Activated naive CD8-positive, alpha-beta T cell treated with anti-CD3 and anti-CD28 coated beads for 36 hours (primary cell): Measurements from ENCODE around the gene SRGAP2C. TPM values are rescaled to one million over a fixed set of nuclear protein-coding genes. Genes with fewer than 3 reads are reported as not detected.
"Not testable (repeated sequence)": the region's sequence is repeated elsewhere in the genome, so short reads cannot be mapped to it uniquely, and the experiment has no call there.

Experiments
- DNase-seq: peaks from one replicate; pipeline ENCODE4 v3.0.0; 2021
- H3K27ac Mint-ChIP-seq: one replicate; pipeline ENCODE4 v1.8.0; 2022; ENCODE audit warnings: mild to moderate bottlenecking, moderate library complexity, mixed read lengths
- H3K27me3 Mint-ChIP-seq: one replicate; pipeline ENCODE4 v1.8.0; 2022; ENCODE audit warnings: mild to moderate bottlenecking, mixed read lengths
- H3K36me3 Mint-ChIP-seq: one replicate; pipeline ENCODE4 v1.8.0; 2021; ENCODE audit warnings: mild to moderate bottlenecking, mixed read lengths
- H3K4me1 Mint-ChIP-seq: one replicate; pipeline ENCODE4 v1.8.0; 2021; ENCODE audit warnings: mixed read lengths
- H3K4me3 Mint-ChIP-seq: one replicate; pipeline ENCODE4 v1.8.0; 2022; ENCODE audit warnings: mild to moderate bottlenecking, moderate library complexity, mixed read lengths
- H3K9me3 Mint-ChIP-seq: one replicate; pipeline ENCODE4 v1.8.0; 2022; ENCODE audit warnings: mixed read lengths
- total RNA-seq, 2 experiments: library from RNA; stranded (reverse); gene quantifications; one replicate each; pipeline ENCODE4 v1.2.3, GENCODE V29; 2021

SRGAP2C gene
- total RNA-seq, 2 experiments from 2014 or later = 14.6 to 19.1 TPM

- DNase-seq, H3K4me1 Mint-ChIP-seq, H3K27ac Mint-ChIP-seq, H3K36me3 Mint-ChIP-seq, H3K9me3 Mint-ChIP-seq, H3K4me3 Mint-ChIP-seq, H3K27me3 Mint-ChIP-seq: not testable (repeated sequence)
Measured at GRCh38 chr1:121316081-121316480, 131.3 kb downstream of the SRGAP2C start.

DNA sequence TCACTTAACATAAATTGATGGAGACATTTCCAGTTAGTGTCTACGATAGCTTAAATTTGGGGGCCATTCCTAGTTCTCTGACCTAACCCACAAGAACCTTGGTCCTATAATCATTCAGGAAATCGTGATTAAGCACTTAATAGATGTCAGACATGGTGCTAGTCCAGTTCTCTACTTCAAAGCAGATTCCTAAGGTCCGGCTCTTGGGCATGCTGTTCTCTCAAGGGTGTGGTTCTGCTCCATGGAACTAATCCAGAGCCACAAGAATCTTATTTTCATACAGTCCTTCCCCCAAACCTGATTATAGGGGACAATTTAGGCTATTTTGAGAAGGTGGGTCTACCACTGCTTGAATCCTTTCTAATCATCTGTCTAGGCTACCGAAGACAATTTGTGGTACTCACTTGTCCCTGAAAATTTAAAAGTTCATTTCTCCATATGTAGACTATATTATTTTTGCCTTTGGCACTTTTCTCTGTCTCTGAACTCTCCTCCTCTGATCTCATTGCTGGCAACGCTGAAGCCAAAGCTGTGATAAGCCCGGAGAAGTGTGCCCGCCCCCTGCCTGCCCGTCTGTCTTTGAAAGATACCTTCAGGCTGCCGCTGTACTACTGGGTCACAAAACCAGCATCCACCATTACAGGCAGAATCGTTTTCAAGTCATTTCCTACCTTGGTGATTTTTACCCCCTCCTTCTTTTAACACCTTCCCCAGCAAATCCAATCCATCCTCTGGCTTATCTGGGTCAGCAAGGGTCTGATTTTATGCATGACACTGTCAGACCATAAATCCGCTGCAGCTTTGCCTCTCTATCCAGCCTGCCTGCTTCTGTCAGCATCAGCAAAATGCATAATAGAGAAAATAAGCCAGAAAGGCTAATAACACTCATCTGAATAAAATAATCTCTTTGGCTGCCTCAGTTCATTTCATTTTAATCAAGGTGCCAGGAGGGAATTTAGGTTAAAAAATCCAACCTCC is 133.0 kb downstream of the SRGAP2C start:
- not testable (repeated sequence) for H3K27ac Mint-ChIP-seq, H3K4me1 Mint-ChIP-seq, H3K36me3 Mint-ChIP-seq, DNase-seq, H3K4me3 Mint-ChIP-seq, H3K27me3 Mint-ChIP-seq, H3K9me3 Mint-ChIP-seq

DNA sequence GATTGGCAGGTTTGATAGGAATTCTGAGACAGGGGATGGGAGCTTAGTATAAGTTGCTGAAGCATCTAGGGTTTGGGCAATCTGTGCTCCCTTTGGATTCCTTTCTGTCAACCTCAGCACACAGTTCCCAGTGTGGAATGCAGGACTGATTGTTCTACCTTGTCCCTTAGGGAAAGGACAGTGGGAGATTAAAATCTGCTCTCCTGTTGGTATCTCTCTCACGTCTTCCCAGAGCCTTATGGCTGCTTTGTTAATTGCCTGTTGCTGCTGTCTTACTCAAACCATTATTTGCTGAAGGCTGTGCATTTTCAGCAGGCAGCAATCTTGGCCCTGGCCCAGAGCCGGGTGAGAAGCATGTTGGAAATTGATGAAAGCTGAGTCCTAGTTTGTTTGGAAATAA is 133.9 kb downstream of the SRGAP2C start:
- not testable (repeated sequence) for H3K4me3 Mint-ChIP-seq, DNase-seq, H3K9me3 Mint-ChIP-seq, H3K4me1 Mint-ChIP-seq, H3K36me3 Mint-ChIP-seq, H3K27ac Mint-ChIP-seq, H3K27me3 Mint-ChIP-seq

DNA sequence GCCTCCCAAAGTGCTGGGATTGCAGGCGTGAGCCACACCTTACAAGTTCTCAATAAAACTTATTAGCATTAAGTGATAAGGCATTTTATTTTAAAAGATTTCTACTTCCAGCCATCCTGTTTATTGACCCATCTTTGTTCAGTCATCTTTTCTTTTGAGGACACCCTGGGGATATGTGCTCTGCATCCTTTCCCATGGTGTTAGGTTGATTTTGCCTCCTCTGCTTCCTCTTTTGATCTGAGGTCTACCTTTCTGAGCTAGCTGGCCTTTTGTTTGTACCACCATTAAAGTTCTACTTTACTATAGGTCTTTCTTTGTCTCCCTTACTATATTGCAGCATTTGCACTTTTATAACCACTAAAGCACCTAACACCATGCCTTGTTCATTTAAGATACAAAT is 136.9 kb downstream of the SRGAP2C start:
- DNase-seq, H3K9me3 Mint-ChIP-seq, H3K4me1 Mint-ChIP-seq, H3K4me3 Mint-ChIP-seq, H3K27ac Mint-ChIP-seq, H3K27me3 Mint-ChIP-seq, H3K36me3 Mint-ChIP-seq: not testable (repeated sequence)

DNA sequence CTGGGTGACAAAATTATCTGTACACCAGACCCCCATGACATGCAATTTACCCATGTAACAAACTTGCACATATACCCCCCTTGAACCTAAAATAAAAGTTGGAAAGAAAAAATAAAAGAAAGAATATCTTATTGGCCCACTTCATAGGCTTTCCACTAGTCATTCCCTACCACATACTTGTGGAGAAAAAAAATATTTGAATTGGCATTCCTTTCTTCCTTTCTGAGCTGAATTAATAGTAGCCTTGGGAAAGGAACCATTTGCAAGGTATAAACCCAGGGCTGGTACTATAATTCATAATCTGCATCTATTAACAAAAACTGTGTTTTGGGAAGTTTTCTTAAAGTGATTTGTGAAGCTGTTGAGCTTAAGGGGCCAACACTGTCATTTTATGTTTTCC is 140.0 kb downstream of the SRGAP2C start:
- not testable (repeated sequence) for DNase-seq, H3K27me3 Mint-ChIP-seq, H3K27ac Mint-ChIP-seq, H3K36me3 Mint-ChIP-seq, H3K9me3 Mint-ChIP-seq, H3K4me1 Mint-ChIP-seq, H3K4me3 Mint-ChIP-seq

- not testable (repeated sequence) for H3K27ac Mint-ChIP-seq, H3K36me3 Mint-ChIP-seq, DNase-seq, H3K27me3 Mint-ChIP-seq, H3K4me1 Mint-ChIP-seq, H3K4me3 Mint-ChIP-seq, H3K9me3 Mint-ChIP-seq
Measured at GRCh38 chr1:121332141-121332540, 147.4 kb downstream of the SRGAP2C start.

GRCh38 chr1:121332599-121333562 is 148.1 kb downstream of the SRGAP2C start:
- H3K4me1 Mint-ChIP-seq, H3K9me3 Mint-ChIP-seq, H3K36me3 Mint-ChIP-seq, H3K27me3 Mint-ChIP-seq, H3K27ac Mint-ChIP-seq, H3K4me3 Mint-ChIP-seq, DNase-seq: not testable (repeated sequence)

DNA sequence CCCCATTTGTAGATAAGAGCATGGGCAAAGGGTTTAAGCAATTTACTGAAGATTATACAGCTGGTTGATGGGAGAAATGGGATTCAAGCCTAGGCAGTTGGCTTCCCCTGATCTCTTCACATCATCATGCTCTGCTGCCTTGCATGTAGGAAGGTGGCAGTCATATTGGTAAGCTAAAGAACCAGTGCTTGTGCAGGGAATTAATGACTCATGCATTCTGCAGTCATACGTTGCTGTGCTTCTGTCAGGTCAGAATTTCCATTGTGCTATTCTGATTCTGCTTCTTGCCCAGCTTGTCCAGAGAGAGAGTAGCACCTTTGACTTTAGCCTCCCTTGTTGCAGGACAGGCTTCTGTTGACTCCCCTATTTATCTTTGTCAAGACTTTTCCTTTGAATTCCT is 153.2 kb downstream of the SRGAP2C start:
- not testable (repeated sequence) for H3K4me3 Mint-ChIP-seq

GRCh38 chr1:121339611-121340010 is 154.8 kb downstream of the SRGAP2C start:
- not testable (repeated sequence) for H3K27ac Mint-ChIP-seq, DNase-seq, H3K4me1 Mint-ChIP-seq, H3K4me3 Mint-ChIP-seq, H3K27me3 Mint-ChIP-seq, H3K36me3 Mint-ChIP-seq, H3K9me3 Mint-ChIP-seq

More for the DNA sequence above, 153.2 kb downstream of the SRGAP2C start:
- DNase-seq = peak; percentile 1
- not testable (repeated sequence) for H3K4me1 Mint-ChIP-seq, H3K9me3 Mint-ChIP-seq, H3K27me3 Mint-ChIP-seq, H3K36me3 Mint-ChIP-seq
- H3K27ac Mint-ChIP-seq = peak overlapping the region; percentile 84

DNA sequence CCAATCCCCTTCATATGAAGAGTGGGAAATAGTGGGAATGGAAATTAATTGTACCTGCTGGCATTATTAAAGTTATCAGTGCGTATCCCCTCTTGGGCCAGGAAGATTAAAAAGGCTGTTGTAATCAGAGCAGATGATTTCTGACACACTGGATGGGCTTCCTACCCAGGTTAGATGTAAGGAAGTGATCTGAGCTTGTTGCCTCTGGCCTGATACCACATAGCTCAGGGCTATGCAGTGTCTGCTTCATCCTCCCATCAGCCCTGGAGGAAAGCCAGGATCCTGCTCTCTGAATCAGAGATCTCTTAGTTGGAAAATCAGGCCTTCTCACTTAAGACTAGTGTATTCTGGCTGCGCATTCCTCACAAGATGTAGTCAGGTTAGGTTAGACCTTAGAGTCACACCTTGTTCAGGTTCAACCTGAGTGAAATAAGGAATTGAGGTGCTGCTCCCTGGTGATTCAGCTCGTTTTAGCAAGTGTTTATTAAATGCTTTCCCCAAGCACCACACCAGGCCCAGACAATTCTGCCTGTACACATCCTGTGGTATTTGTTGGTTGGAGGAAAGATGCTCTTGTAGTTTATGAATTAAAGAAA is 158.6 kb downstream of the SRGAP2C start:
- not testable (repeated sequence) for H3K4me3 Mint-ChIP-seq, H3K27me3 Mint-ChIP-seq, H3K4me1 Mint-ChIP-seq

DNA sequence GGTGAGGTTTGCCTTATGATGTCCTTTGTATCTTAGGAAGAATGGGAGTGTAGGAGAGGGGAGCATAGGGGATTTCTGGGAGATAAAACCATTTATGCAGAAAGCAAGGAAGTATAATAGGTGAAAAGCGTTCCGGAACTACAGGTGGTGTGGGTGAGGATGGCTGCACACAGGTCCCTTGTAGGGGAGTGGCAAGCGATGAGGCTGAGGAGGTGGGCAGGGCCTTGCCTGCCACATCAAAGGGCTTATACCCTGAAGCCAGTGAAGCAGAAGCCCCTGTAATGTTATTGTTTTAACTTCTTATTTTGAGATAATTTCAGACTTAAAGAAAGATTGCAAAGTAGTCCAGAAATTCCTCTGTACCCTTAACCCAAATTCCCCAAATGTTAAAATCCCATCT is 159.6 kb downstream of the SRGAP2C start:
- H3K9me3 Mint-ChIP-seq, H3K27ac Mint-ChIP-seq, H3K27me3 Mint-ChIP-seq, H3K4me1 Mint-ChIP-seq, H3K36me3 Mint-ChIP-seq, DNase-seq, H3K4me3 Mint-ChIP-seq: not testable (repeated sequence)

More for the DNA sequence above, 158.6 kb downstream of the SRGAP2C start:
- not testable (repeated sequence) for DNase-seq, H3K9me3 Mint-ChIP-seq, H3K27ac Mint-ChIP-seq, H3K36me3 Mint-ChIP-seq

DNA sequence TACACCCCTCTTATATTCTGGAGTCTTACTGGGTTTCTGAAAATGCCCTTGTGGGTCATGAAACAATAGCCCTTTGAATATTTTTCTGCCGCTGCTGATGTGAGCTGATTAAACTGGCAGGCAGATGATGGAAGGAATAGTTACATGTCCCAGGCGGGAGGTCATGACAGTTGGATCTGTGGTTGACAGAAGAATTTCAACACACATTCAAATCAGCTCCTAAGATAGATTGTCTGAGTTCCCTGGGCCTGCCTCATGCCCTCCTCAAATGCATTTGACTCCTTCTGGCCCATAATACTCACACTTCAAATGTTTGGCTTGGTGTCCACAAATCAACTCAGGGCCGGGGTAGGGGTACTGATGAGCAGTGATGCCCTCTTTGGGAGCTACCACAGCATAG is 161.9 kb downstream of the SRGAP2C start:
- not testable (repeated sequence) for H3K27me3 Mint-ChIP-seq, DNase-seq, H3K4me3 Mint-ChIP-seq, H3K27ac Mint-ChIP-seq, H3K9me3 Mint-ChIP-seq, H3K4me1 Mint-ChIP-seq, H3K36me3 Mint-ChIP-seq

DNA sequence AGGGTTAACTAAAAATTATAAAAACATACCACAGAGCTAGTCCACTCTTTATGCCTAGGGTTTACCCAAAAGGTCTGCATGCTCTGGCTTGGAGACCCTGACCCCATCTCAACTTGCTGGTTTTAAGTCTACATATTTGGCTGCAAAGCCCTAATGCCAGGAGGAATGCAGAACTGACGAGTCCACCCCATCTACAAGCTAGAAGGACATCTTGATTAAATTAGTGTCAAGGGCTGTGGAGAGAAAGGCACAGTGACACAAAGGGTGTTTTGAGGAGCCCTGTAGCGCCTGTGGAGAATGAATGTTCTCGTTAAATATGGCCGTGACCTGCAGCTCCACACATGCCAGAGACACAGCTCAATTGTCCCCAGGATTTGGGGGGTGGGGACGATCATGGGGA is 162.7 kb downstream of the SRGAP2C start:
- not testable (repeated sequence) for H3K27ac Mint-ChIP-seq, DNase-seq, H3K4me1 Mint-ChIP-seq, H3K36me3 Mint-ChIP-seq, H3K9me3 Mint-ChIP-seq, H3K27me3 Mint-ChIP-seq, H3K4me3 Mint-ChIP-seq

- H3K4me1 Mint-ChIP-seq, H3K9me3 Mint-ChIP-seq, H3K36me3 Mint-ChIP-seq, H3K4me3 Mint-ChIP-seq, DNase-seq, H3K27me3 Mint-ChIP-seq, H3K27ac Mint-ChIP-seq: not testable (repeated sequence)
Measured at GRCh38 chr1:121348115-121348514, 163.3 kb downstream of the SRGAP2C start.

DNA sequence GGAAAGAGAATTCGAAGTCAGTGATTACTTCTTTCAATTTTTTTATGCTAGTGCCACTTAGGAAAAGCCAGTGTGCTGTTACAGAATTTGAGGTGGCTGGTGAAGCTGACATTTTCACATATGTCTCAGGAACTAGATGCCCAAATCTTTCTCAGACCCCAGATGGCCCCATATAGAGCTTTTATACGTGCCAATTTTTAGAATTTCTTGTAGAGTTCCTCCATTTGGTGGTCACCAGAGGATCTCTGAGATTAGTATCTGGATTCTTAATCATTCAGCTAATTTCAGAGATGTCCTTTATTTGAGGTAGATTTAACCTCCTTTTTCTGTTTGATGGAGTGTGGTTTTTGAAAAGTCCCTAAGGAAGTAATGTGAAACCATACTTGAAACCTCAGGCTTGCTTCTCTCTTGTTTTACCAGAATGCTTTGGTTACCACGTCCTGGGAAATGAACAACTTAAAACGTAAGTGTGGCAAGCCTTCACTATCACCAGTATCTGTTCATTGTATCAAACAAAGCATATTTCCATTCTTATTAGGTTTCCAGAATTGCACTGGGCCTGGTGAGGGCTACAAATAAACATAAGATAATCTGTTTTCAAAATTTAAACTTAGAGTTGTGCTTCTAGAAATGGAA is 164.7 kb downstream of the SRGAP2C start:
- DNase-seq, H3K4me1 Mint-ChIP-seq, H3K9me3 Mint-ChIP-seq, H3K27ac Mint-ChIP-seq, H3K4me3 Mint-ChIP-seq, H3K36me3 Mint-ChIP-seq, H3K27me3 Mint-ChIP-seq: not testable (repeated sequence)
